Activated naive CD4-positive, alpha-beta T cell treated with anti-CD3 and anti-CD28 coated beads for 36 hours (primary cell): Measurements from ENCODE around the gene MXRA8. TPM values are rescaled to one million over a fixed set of nuclear protein-coding genes. Genes with fewer than 3 reads are reported as not detected.
A peak's percentile ranks its signal among the peaks of the same experiment; 100 is the strongest.

ENCODE experiments used
- CTCF ChIA-PET: fragments of 350-600 bp; sonication (Branson Sonifier 250); formaldehyde crosslinking; loops from one replicate; lab custom pipeline; 2021; ENCODE audit warnings: antibody characterized with exemption; lab: Charles Lee
- DNase-seq: peaks from one replicate; pipeline ENCODE4 v3.0.0-alpha.2; 2020
- H3K27ac Mint-ChIP-seq: one replicate; pipeline ENCODE4 v1.8.0; 2021; ENCODE audit warnings: mild to moderate bottlenecking, mixed read lengths
- H3K27me3 Mint-ChIP-seq: one replicate; pipeline ENCODE4 v1.8.0; 2021; ENCODE audit warnings: low read depth, mixed read lengths
- H3K36me3 Mint-ChIP-seq: one replicate; pipeline ENCODE4 v1.8.0; 2021; ENCODE audit warnings: low read depth, mixed read lengths
- H3K4me1 Mint-ChIP-seq: one replicate; pipeline ENCODE4 v1.8.0; 2021; ENCODE audit warnings: low read depth, mixed read lengths
- H3K4me3 Mint-ChIP-seq: one replicate; pipeline ENCODE4 v1.8.0; 2021; ENCODE audit warnings: mild to moderate bottlenecking, moderate library complexity, mixed read lengths
- H3K9me3 Mint-ChIP-seq: one replicate; pipeline ENCODE4 v1.8.0; 2021; ENCODE audit warnings: mixed read lengths
- intact Hi-C: fragments of 100-400 bp; cut with micrococcal nuclease; formaldehyde crosslinking; loops from one replicate; pipeline ENCODE4 v1.15.1; 2023
- total RNA-seq, 2 experiments: library from RNA; stranded (reverse); gene quantifications; one replicate each; pipeline ENCODE4 v1.2.3, GENCODE V29; 2021

Gene MXRA8
- total RNA-seq, 2 experiments from 2014 or later = 0.54 to 0.57 TPM

GRCh38 chr1:1334835-1335234, 23.5 kb downstream of the MXRA8 start:
- Mint-ChIP-seq H3K27me3 (no peaks in the 10 kb centered on the region), H3K36me3 (peaks cover 4% of the 10 kb centered on the region), H3K4me1 (no peaks in the 10 kb centered on the region), H3K27ac (no peak overlapping the region), H3K9me3 (no peaks in the 10 kb centered on the region), H3K4me3 (no peak overlapping the region)
- CTCF ChIA-PET = no interaction called here
- intact Hi-C loops = no loop called here
- DNase-seq = no peak

- DNase-seq = no peak
- intact Hi-C loops = no loop called here
- Mint-ChIP-seq H3K9me3 (no peaks in the 10 kb centered on the region), H3K4me1 (no peaks in the 10 kb centered on the region), H3K27ac (no peak overlapping the region), H3K36me3 (peaks cover 2% of the 10 kb centered on the region), H3K27me3 (no peaks in the 10 kb centered on the region), H3K4me3 (no peak overlapping the region)
- CTCF ChIA-PET = no interaction called here
Observed at GRCh38 chr1:1333551-1334241, 24.7 kb downstream of the MXRA8 start.

GRCh38 chr1:1332774-1333480, 25.4 kb downstream of the MXRA8 start:
- H3K36me3 Mint-ChIP-seq = no peaks in the 10 kb centered on the region
- no peaks in the 10 kb centered on the region for H3K9me3 Mint-ChIP-seq
- intact Hi-C loops = no loop called here
- H3K27ac Mint-ChIP-seq = no peak overlapping the region
- DNase-seq = no peak
- no peaks in the 10 kb centered on the region for H3K4me1 Mint-ChIP-seq
- no peak overlapping the region for H3K4me3 Mint-ChIP-seq
- H3K27me3 Mint-ChIP-seq = no peaks in the 10 kb centered on the region
- CTCF ChIA-PET = no interaction called here

- intact Hi-C loops = no loop called here
- DNase-seq = no peak
- H3K36me3 Mint-ChIP-seq = no peaks in the 10 kb centered on the region
- CTCF ChIA-PET = no interaction called here
- H3K27me3 Mint-ChIP-seq = no peaks in the 10 kb centered on the region
- H3K27ac Mint-ChIP-seq = no peak overlapping the region
- no peak overlapping the region for H3K4me3 Mint-ChIP-seq
- H3K4me1 Mint-ChIP-seq = no peaks in the 10 kb centered on the region
- no peaks in the 10 kb centered on the region for H3K9me3 Mint-ChIP-seq
Observed at GRCh38 chr1:1332031-1332755, 26.2 kb downstream of the MXRA8 start.

- Mint-ChIP-seq H3K27me3 (no peaks in the 10 kb centered on the region), H3K27ac (no peak within 1 kb of the TSS), H3K4me1 (peaks cover under 1% of the 10 kb centered on the region), H3K4me3 (no peak within 1 kb of the TSS), H3K9me3 (no peaks in the 10 kb centered on the region), H3K36me3 (no peaks in the 10 kb centered on the region)
- intact Hi-C loops = no loop called here
- CTCF ChIA-PET = no interaction called here
- DNase-seq = no peak
Observed at GRCh38 chr1:1331068-1331965, 27.0 kb downstream of the MXRA8 start, which contains the start of gene TAS1R3. TSS of gene TAS1R3 (plus strand) at chr1:1331280. CDS start at chr1:1331346, 66 bp downstream.

GRCh38 chr1:1330366-1331067, 27.8 kb downstream of the MXRA8 start:
- no peaks in the 10 kb centered on the region for H3K27me3 Mint-ChIP-seq
- no peaks in the 10 kb centered on the region for H3K9me3 Mint-ChIP-seq
- H3K27ac Mint-ChIP-seq = no peak overlapping the region
- CTCF ChIA-PET = no interaction called here
- no peaks in the 10 kb centered on the region for H3K36me3 Mint-ChIP-seq
- H3K4me3 Mint-ChIP-seq = no peak overlapping the region
- no peak for DNase-seq
- H3K4me1 Mint-ChIP-seq = peaks cover 8% of the 10 kb centered on the region
- intact Hi-C loops = no loop called here

GRCh38 chr1:1329304-1330210, 28.8 kb downstream of the MXRA8 start:
- CTCF ChIA-PET = no interaction called here

GRCh38 chr1:1328254-1328653, 30.1 kb downstream of the MXRA8 start:
- Mint-ChIP-seq H3K27ac (no peak overlapping the region), H3K4me3 (no peak overlapping the region), H3K36me3 (peaks cover 3% of the 10 kb centered on the region), H3K27me3 (no peaks in the 10 kb centered on the region), H3K9me3 (no peaks in the 10 kb centered on the region), H3K4me1 (peaks cover 16% of the 10 kb centered on the region)
- CTCF ChIA-PET = no interaction called here
- DNase-seq = no peak
- intact Hi-C loops = no loop called here

More at GRCh38 chr1:1329304-1330210, 28.8 kb downstream of the MXRA8 start:
- Mint-ChIP-seq H3K9me3 (no peaks in the 10 kb centered on the region), H3K27me3 (no peaks in the 10 kb centered on the region), H3K4me1 (peaks cover 10% of the 10 kb centered on the region), H3K27ac (no peak overlapping the region), H3K36me3 (no peaks in the 10 kb centered on the region), H3K4me3 (no peak overlapping the region)
- DNase-seq = no peak
- intact Hi-C loops = no loop called here

GRCh38 chr1:1327291-1327690, 31.1 kb downstream of the MXRA8 start:
- intact Hi-C loops = no loop called here
- Mint-ChIP-seq H3K4me1 (peaks cover 22% of the 10 kb centered on the region), H3K9me3 (no peaks in the 10 kb centered on the region), H3K27ac (no peak overlapping the region), H3K36me3 (peaks cover 3% of the 10 kb centered on the region), H3K4me3 (no peak overlapping the region), H3K27me3 (no peaks in the 10 kb centered on the region)
- CTCF ChIA-PET = no interaction called here
- DNase-seq = no peak

- Mint-ChIP-seq H3K27ac (no peak overlapping the region), H3K36me3 (peaks cover 3% of the 10 kb centered on the region), H3K9me3 (no peaks in the 10 kb centered on the region), H3K4me1 (peaks cover 32% of the 10 kb centered on the region), H3K27me3 (no peaks in the 10 kb centered on the region), H3K4me3 (peak overlapping the region; percentile 87)
- no peak for DNase-seq
- CTCF ChIA-PET = no interaction called here
- intact Hi-C loops = no loop called here
Observed at GRCh38 chr1:1326075-1326605, 32.2 kb downstream of the MXRA8 start.
